A172 (cell line): ENCODE data around the gene GUK1. TPM values are rescaled to one million over a fixed set of nuclear protein-coding genes. Genes with fewer than 3 reads are reported as not detected.

Experiments used
- DNase-seq: peaks from one replicate; pipeline ENCODE4 v3.0.0-alpha.2; 2015; ENCODE audit warnings: low spot score
- total RNA-seq: library from RNA; depleted of rRNA; stranded (reverse); fragments of >200 nt; shearing (Covaris generic); gene quantifications from 2 replicates; pipeline ENCODE4 v1.2.3, GENCODE V29; 2014

GUK1 gene
- total RNA-seq, 1 experiment from 2014 or later, result 407 TPM

DNA sequence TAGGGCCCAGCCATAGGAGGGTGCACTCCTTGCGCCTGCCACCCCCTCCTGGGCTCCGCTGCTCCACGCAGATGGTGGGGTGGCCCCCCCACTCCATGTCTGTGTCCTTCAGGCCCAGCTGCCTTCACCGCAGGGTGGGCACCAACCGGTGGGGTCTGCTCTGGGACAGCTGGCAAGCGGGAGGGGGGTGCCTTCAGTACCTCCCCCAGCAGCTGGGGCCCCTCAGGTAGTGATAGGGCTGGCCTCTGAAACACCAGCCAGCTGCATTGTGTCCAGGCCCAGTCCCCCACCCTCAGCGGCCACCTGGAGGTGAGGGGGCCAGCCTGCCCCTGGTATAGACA, 10.0 kb downstream of the GUK1 start:
- no peak for DNase-seq

DNA sequence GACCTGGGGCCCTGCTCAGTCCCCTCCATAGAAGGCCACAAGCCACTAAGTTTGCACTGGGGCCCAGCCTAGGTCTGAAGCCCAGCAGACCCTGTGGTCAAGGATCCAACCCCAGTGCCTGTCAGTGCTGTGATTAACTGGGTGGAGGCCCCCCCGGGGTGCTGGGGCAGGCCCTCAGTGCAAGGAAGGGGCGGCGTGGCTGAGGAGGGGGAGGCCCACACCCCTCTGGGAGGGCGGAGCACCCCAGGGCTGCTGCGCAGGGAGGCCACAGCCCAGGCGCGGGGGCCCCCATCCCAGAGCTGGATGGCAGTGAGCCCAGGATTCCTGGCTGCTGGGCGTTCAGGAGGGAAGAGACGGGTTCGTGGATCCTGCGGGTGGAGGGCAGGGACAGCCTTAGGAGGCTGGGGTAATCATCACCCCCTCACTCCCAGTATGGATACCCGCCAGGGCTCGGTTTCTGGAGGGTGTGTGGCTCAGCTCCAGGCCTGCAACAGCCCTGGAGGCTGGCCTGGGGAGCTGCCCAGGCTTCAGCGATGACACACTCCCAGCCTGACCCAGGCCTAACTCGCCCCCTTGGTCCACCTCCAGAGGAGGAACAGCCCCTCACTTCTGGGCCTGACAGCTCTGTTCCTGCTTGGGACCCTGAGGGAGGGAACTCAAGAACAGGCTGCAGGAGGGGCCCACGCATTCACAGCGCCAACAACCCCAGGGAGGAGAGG, 10.5 kb downstream of the GUK1 start:
- peak; percentile 87 for DNase-seq

DNA sequence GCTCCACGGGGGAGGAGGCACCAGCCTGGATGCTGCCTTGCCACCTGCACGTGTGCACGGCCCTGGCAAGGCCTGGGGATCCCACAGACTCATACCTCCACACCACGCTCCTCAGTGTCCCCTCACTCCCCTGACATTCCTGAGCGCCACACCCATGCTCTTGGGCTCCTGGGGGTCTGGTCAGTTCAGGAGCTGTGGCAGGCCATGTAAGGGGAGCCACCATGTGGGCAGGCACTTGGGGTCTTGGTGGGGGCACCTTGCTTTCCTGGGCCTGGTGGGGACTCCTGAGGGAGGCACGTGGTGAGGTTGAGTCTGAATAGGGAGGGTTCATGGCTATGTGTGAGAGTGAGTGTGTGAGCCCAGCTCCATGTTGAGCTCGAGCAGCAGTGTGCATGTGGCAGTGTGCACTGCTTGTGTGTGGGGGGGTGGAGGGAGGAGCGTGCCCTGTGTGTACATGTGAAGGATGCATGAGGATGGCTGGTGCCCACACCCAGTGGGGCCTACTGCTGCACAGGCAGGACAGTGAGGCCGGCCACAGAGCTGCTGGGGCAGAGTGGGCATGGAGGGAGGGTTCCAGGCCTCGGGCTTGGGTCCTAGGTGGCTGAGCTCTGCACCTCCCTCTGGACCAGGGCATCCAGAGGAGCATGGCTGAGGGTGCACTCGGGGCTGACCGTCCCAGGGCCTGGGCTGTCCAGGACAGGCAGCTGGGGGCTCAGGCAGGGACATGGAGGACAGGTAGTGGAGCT, 11.3 kb downstream of the GUK1 start:
- DNase-seq, result no peak

DNA sequence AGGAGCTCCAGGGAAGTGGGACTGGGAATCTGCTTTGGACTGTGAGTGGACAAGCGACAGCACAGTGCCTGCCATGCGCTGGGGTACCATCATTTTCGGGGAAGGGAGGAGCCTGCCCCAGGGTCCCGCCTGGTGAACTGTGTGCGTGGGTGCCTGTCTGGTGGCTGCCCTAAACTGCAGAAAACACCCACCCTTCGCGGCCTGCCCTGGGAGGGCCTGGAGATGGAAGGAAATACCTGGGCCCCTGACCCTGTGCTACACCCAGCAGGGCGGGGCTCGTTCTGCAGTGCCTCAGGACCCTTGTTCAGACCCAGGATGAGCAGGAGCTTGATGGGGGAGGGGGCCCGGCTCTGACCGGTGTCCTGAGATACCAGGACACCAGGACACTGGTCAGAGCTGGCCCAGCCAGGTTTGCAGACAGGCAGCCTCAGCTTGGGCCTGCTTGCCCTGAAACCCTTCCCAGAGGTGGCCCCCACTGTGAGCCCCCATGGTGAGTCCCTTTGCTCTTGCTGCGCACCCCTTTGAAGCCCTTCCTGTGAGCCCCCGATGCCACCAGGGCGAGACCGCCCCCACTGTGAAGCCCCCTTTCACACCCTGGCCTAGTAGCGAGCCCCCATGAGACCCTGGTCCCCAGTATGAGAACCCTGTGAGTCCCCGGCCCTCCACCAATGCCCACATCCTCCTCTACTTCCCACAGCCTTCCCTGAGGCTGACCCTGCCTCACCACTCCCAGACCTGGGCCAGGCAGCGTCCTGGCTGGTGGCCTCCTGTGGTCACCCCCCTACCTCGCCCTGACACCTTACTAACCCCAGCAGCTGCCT, 12.2 kb downstream of the GUK1 start:
- DNase-seq, result no peak

DNA sequence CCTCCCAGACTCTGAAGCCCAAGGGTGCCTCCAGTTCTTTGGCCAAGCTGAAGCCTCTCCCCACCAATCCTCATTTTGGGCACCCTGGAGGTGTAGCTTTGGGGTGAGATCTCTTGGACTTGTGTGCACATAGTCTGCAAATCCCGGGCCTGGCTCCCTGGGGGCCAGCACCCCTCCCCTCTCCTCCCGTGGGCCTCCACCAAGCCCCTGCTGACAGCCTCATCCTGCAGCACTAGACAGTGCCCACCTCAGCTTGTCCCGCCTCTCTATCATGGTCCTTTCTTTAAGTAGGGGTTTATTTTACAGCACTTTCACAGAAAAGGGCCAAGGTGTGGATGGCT, 12.8 kb downstream of the GUK1 start:
- DNase-seq, result no peak

DNA sequence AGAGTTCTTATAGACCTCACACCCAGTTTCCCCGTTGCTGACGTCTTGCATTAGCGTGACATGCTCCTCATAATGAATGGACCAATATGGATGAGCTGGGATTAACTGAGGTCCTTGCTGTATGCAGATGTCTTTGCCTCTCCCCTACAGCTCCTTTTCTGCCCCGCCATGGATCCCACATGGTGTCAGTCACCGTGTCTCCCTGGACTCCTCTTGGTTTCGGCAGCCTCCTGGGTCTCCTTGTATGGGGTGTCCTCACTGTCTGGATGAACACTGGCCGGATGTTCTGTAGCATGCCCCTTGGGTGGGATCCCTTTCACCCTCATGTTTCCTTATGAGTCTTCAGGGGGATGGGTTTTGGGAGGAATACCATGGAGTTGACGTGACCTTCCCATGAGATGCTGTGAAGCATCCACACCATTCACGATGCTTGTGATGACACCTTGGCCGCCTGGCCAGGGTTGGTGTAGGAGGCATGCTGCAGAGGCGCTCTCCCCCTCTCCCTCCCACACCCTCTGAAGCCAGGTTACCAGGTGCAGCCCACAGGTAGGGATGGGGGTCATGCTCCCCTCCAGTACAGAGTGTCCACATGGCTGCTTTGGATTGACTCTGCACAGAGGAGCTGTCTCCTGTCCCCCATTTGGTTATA, 14.1 kb downstream of the GUK1 start:
- no peak for DNase-seq

DNA sequence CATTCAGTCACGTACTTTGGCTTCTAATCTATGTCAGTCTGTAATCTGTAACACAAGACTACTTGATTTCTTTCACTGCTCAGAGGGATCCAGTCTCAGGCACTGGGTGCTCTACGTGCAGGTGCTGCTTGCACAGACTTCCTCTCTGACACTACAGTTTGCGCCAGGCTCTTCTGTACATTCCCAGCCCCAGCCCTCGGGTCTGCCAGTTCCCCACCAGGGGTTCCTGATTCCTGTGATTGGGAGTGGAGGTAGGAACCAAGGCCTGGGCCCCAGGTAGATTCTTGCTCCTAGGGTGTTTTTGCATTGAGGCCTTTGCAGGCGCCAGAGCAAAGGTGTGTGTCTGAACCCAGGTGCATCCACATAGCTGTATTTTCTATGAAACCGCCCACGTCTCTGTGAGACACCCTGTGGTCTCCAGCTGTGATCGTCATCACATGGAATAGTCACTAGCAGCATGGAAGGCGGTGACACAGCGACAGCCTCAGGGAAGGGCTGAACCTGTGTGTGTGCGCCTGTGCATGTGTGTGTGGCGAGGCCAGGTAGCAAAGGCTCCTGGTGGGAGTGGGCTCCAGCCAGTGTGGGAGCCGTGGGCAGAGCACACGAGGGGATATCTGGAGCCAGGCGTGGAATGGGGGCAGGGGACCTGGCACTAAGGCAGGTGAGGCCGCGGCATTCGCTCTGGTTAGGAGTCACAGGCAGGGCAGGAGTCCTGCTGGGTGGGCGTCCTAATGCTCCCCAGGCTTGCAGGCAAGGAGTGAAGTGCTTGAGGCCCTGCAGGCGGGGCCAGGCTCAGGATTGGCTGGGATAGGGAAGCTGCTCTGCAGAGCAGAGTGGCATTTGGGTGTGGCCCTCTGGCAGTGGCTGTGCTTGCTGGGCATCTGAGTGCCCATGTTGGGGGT, 14.8 kb downstream of the GUK1 start:
- DNase-seq, result peak; percentile 49

DNA sequence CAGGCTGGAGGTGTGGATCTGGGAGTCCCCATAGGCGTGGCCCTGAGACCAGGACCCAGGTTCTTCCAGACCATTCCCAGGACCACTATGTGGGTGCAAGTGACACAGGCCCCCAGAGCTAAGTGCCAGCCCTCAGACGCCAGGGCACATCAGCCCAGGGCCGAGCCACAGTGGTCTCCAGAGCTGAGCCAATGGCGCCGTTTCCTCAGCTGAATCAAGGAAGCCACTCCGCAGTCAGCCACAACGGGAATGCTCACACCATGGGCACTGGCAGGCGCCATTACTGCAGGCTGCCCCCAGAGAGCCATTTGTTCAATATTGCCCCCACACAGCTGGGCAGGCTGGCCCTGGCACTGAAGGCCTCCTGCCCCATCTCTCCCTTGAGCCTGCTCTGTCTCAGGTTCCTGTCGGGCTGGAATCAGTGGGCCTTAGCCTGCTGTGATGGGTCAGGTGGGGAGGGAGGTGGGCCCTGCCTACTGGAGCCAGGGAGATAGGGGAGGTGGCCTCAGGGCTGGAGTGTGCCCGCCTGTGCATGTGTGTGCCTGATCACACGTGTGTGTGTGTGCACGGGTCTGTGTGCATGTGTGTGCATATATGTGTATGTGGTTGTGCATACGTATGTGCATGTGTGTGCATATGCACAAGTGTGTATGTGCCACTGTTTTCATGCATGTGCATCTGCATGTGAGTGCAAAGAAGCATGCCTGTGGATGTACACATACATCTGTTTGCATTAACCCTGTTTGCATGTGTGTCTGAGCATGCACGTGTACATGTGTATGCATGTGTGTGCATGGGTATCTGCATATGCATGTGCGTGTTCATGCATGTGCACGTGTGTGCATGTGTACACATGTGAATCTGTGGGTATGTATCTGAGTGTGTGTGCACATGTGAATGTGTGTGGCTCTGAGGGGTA, 15.8 kb downstream of the GUK1 start:
- no peak for DNase-seq

DNA sequence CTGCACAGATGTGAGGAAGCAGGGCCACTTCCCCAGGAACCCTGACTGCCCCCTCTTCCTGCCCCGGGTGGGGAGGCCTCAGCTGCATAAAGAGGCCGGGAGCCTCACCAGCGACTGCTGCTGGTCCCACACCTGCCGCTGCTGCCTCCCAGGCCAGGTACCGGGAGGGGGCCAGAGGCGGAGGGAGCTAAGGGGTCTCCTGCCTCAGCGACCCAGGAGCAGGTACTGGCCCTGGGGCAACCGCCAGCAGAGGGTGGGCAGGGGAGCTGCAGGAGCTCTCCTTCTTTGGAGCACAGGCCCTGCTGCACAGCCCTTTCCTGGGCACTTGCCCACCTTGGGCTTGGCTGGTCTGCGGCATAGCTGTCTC, 16.4 kb downstream of the GUK1 start:
- no peak for DNase-seq

DNA sequence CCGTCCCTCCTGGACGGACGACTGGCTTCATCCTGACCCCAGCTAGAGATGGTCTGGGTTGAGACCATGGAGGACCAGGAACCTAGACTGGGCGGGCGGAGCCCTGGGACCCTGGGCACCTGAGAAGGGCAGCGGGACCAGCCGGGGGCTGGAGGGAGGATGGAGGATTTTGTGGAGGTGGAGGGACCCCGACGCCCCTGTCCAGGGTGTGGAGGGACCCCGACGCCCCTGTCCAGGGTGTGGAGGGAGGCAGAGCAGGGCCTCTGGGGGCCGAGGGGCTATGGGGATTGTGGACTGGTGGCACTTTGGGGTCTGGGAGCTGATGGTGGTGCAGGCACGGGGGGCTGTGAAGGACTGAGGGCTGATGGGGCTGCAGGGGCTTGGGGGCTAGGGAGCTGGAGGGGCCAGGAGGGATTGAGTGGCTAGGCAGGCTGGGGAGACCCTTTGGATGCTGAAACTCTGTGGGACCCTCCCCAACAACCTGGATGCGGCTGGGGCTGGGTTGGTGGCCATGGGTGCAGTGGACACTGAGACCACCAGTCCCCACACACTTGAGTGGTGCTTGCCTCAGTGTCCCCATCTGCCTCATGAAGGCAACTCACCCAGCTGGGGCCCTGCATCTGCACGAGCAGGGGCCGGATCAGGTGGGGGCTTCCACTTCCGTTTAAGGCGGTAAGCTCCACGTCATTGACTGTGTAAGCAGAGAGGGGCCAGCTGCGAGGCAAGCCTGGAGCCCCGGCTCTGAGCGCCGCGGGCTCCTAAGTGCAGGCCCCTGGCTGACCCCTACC, 17.1 kb downstream of the GUK1 start:
- no peak for DNase-seq

DNA sequence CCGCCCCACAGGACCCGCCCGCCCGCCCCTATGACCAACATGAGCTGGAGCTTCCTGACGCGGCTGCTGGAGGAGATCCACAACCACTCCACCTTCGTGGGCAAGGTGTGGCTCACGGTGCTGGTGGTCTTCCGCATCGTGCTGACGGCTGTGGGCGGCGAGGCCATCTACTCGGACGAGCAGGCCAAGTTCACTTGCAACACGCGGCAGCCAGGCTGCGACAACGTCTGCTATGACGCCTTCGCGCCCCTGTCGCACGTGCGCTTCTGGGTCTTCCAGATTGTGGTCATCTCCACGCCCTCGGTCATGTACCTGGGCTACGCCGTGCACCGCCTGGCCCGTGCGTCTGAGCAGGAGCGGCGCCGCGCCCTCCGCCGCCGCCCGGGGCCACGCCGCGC, 17.6 kb downstream of the GUK1 start:
- DNase-seq, result no peak

DNA sequence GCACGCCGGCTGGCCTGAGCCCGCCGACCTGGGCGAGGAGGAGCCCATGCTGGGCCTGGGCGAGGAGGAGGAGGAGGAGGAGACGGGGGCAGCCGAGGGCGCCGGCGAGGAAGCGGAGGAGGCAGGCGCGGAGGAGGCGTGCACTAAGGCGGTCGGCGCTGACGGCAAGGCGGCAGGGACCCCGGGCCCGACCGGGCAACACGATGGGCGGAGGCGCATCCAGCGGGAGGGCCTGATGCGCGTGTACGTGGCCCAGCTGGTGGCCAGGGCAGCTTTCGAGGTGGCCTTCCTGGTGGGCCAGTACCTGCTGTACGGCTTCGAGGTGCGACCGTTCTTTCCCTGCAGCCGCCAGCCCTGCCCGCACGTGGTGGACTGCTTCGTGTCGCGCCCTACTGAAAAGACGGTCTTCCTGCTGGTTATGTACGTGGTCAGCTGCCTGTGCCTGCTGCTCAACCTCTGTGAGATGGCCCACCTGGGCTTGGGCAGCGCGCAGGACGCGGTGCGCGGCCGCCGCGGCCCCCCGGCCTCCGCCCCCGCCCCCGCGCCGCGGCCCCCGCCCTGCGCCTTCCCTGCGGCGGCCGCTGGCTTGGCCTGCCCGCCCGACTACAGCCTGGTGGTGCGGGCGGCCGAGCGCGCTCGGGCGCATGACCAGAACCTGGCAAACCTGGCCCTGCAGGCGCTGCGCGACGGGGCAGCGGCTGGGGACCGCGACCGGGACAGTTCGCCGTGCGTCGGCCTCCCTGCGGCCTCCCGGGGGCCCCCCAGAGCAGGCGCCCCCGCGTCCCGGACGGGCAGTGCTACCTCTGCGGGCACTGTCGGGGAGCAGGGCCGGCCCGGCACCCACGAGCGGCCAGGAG, 18.3 kb downstream of the GUK1 start:
- no peak for DNase-seq

DNA sequence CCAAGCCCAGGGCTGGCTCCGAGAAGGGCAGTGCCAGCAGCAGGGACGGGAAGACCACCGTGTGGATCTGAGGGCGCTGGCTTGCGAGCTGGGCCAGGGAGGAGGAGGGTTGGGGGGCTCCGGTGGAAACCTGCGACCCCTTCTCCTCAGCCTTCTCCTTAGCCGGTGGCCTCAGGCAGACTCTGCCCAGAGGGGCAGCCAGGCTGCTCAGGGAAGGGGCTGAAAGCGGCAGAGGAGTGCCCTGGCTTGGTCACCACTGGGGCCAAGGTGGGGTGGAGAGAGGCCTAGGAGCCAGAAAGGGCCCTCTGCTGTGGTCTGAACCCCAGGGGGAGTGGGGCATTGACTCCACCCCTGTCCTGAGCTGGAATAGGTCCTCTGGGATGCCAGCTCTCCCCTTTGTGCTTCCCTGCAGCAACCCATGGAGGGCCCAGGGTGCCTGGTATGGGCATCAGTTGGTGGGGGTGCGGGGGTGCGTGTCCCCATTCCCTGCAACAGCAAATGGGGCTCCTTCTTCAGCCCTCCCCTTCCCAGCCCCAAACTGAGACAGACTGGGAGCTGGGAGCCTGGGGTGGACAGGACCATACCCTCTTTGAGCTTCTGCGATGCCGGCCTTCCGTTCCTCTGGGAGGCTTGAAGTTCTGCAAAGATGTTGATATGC, 19.1 kb downstream of the GUK1 start:
- DNase-seq, result no peak

DNA sequence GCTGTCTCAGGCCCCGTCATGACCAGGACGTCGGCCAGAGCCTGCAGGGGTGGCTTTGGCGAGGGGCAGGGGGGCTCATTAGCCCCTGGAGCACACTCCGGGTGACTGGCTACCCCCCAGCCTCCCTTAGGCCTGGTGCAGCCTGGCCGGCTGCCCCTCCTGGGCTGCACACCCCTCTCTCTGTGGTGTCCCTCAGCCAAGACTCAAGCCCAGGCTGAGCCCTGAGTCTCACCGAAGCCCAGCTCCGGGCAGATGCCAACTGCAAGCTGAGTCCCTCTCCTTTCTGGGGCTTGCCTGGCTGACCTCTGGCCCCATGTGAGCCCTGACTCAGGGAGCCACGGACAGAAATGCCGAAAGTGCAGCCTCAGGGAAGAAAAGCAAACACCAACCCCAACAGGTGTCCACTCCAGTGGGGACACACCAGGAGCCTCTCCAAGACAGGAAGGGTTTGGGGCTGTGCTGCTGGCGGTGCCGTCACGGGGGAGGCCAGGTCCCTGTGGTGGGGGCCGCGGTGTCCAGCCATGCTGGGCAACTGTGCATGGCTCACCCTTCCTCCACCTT, 20.2 kb downstream of the GUK1 start:
- DNase-seq, result no peak

DNA sequence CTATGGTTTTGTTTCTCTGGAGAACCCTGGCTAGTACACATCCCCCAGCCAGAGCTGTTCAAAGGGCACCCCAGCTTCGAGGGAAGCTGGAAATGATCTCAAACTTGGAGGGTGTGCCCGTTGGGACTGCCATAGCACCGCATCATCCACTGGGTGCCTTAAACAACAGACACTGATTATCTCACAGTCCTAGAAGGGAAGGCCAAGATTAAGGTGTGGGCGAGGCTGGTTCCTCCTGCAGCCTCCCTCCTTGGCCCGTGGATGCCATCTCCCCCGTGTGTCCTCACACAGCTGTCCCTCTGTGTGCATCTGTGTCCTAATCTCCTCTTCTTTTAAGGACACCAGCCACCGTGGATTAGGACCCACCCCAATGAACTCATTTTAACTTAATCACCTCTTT, 21.3 kb downstream of the GUK1 start:
- DNase-seq, result peak; percentile 50

DNA sequence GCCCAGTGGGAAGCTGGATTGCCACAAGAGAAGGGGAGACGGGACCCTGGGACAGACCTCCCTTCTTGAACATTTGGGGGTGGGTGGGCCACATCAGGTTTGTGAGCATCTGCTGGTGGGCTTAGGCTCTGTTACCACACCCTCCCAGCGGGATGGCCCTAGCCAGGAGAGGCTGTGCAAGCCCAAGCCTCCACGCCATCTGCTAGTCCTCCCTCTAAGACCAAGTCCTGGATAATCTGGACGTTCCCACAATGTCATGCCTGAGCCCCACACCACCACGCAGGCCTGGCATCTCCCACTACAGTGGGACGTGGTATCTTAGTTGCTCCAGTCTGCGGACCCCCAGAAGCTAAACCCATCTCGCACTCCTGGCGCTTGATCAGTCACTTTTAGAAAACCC, 21.8 kb downstream of the GUK1 start:
- no peak for DNase-seq

DNA sequence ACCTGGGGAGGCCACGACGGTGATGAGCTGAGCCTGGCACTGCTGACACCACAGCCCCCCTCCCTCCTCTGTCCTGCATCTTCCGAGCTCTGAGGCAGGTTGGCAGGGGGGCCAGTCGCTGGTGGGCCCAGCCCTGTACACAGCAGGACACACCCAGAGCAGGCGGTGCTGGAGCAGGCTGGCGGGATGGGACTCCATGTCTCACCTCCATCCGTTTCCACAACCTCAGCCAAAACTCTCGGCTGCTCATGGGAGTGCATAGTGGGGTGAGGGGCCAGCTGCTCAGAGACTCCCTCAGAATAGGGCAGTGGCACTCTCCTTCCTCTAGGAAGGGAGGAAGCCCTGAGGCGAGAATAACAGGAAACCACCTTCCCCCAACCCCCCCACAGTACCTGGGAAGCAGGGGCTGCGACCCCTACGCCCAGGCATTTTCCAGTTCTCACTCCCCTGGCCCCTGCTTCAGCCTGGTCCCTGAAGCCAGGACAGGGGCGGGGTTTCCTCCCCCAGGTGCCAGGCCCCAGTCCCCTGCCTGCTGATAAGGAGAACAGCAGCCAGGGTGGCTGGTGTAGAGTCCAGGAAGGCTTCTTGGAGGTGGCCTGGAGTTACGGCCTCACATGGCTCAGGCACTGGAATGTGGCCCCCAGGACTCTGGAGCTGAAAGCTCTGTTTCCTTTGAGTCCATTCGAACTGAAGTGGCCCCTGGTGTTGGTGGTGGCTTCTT, 22.4 kb downstream of the GUK1 start:
- DNase-seq, result peak; percentile 70
